PC-3 (cell line): ENCODE data around the gene AGAP1. TPM values are rescaled to one million over a fixed set of nuclear protein-coding genes. Genes with fewer than 3 reads are reported as not detected.

Source experiments
- ATAC-seq: fragments of 200-7000 bp; cut with Tn5 transposase; 2 replicates; pipeline ENCODE4 v1.9.1; 2020; ENCODE audit warnings: mild to moderate bottlenecking, moderate library complexity
- BruUV-seq: library from RNA; stranded (reverse); fragments of 400-500 nt; replicated peaks from 2 replicates; lab custom pipeline; 2021; lab: Mats Ljungman, UMichigan
- CTCF ChIA-PET: fragments of 300-600 bp; sonication (Branson Sonifier 250); formaldehyde crosslinking; loops from one replicate; lab custom pipeline; 2022; ENCODE audit warnings: antibody characterized with exemption; lab: Charles Lee
- POLR2A ChIA-PET: fragments of 300-600 bp; sonication (Branson Sonifier 250); formaldehyde crosslinking; loops from one replicate; lab custom pipeline; 2022; ENCODE audit warnings: antibody characterized with exemption; ENCODE audit not compliant: unreplicated experiment; lab: Charles Lee
- DNase-seq: peaks from one replicate; pipeline ENCODE4 v3.0.0-alpha.2; 2015
- H2AFZ ChIP-seq: fragments of 300-600 bp; sonication (generic); 2 replicates; pipeline ENCODE4 v1.6.0; 2016; ENCODE audit warnings: antibody characterized with exemption, low read length
- H3F3A ChIP-seq: fragments of 300-600 bp; sonication (generic); one replicate; pipeline ENCODE4 v1.6.0; 2017; ENCODE audit warnings: antibody characterized with exemption, low read length, control low read depth, mild to moderate bottlenecking; ENCODE audit not compliant: unreplicated experiment
- H3K27ac ChIP-seq: fragments of 300-600 bp; sonication (generic); 2 replicates; pipeline ENCODE4 v1.5.1; 2016; ENCODE audit warnings: mild to moderate bottlenecking, low read length
- H3K27me3 ChIP-seq: fragments of 300-600 bp; sonication (generic); 2 replicates; pipeline ENCODE4 v1.6.1; 2016; ENCODE audit warnings: low read length, mixed read lengths
- H3K36me3 ChIP-seq: fragments of 300-600 bp; sonication (generic); 2 replicates; pipeline ENCODE4 v1.6.1; 2016; ENCODE audit warnings: low read depth, mixed run types, low read length, mixed read lengths
- H3K4me1 ChIP-seq: fragments of 300-600 bp; sonication (generic); 2 replicates; pipeline ENCODE4 v1.5.1; 2016; ENCODE audit warnings: low read length; ENCODE audit not compliant: insufficient read depth
- H3K4me2 ChIP-seq: fragments of 300-600 bp; sonication (generic); 2 replicates; pipeline ENCODE4 v1.6.0; 2016; ENCODE audit warnings: low read length
- H3K4me3 ChIP-seq: fragments of 300-600 bp; sonication (generic); 2 replicates; pipeline ENCODE4 v1.5.1; 2016; ENCODE audit warnings: mild to moderate bottlenecking, low read length, mixed read lengths
- H3K79me2 ChIP-seq: fragments of 300-600 bp; sonication (generic); 2 replicates; pipeline ENCODE4 v1.6.1; 2017; ENCODE audit warnings: low read length, mixed read lengths
- H3K9ac ChIP-seq: fragments of 300-600 bp; sonication (generic); 2 replicates; pipeline ENCODE4 v1.6.0; 2016; ENCODE audit warnings: mild to moderate bottlenecking, low read length
- H3K9me2 ChIP-seq: fragments of 300-600 bp; sonication (generic); replicated peaks from 2 replicates; pipeline ENCODE4 v1.6.1; 2016; ENCODE audit warnings: mixed run types, low read length, mixed read lengths
- H3K9me3 ChIP-seq: fragments of 300-600 bp; sonication (generic); 2 replicates; pipeline ENCODE4 v1.6.1; 2016; ENCODE audit warnings: low read length, mixed read lengths
- H4K20me1 ChIP-seq: fragments of 300-600 bp; sonication (generic); 2 replicates; pipeline ENCODE4 v1.6.1; 2016; ENCODE audit warnings: low read length, mixed read lengths
- EZH2 ChIP-seq: fragments of 300-600 bp; sonication (generic); IDR thresholded peaks from one replicate; pipeline ENCODE4 v1.6.1; 2017; ENCODE audit warnings: antibody characterized with exemption, mild to moderate bottlenecking, low read length; ENCODE audit not compliant: unreplicated experiment
- EZH2phosphoT487 ChIP-seq: fragments of 300-600 bp; sonication (generic); IDR thresholded peaks from 2 replicates; pipeline ENCODE4 v1.6.1; 2018; ENCODE audit warnings: mild to moderate bottlenecking, antibody characterized with exemption, low read length, borderline replicate concordance
- intact Hi-C: fragments of 100-400 bp; cut with micrococcal nuclease; formaldehyde crosslinking; loops from 2 replicates; pipeline ENCODE4 v1.9.0; 2023
- total RNA-seq: library from RNA; depleted of rRNA; stranded (reverse); fragments of >200 nt; gene quantifications from 2 replicates; pipeline ENCODE4 v1.2.3, GENCODE V29; 2014
- TF ChIP-seq, protein P1 (sequence below): fragments of 300-600 bp; sonication (generic); conservative IDR thresholded peaks from 2 replicates; pipeline ENCODE4 v1.5.1; 2017; ENCODE audit warnings: antibody characterized with exemption, low read depth, mild to moderate bottlenecking, low read length

AGAP1 gene
- total RNA-seq, 1 experiment from 2014 or later, result 31.0 TPM

DNA sequence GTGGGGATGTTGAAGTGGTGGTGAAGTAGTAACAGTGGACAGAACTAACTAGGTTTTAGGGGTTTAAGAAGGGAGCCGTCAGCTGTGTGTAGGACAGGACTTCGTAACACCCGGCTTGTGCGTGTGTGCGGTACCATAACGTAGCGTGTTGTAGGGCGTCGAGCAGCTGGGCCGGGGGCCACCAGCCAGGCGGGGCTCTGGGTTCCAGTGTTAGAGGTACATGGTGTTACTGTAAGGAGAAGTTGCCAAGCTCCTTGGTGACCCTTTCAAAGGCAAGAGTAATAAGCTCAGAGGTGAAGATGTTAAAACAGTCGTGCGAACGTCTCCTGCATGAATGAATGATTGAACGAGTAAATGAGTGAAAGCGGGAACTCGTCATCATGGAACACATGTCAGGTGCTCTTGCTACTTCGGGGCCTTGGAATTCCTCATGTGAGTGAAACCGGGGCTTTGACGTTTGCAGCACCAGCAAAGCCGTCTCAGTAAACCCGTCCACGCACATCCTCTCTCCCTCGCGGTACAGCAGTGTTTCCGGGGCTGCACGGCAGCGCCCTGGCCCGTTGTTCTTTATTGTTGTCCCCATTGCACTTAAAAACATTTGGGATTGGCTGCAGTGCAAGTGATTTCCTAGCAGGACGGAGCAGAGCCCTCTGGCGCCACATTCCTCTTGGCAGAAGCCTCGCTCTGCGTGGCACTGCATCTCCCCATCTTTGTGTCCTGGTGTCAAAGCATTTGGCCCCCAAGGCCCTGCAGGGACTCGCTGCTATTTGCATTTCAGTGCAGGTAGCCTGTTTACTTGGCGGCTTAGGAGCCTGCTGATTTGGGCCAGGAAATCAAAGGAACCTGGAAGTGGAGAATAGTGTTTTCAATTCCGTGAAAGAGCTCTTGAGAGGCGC is 559.3 kb downstream of the AGAP1 start:
- intact Hi-C loops, result no loop called here
- ChIA-PET POLR2A (no interaction called here), CTCF (no interaction called here)
- no peaks in the 10 kb centered on the region for H3F3A ChIP-seq
- ATAC-seq (no peak), DNase-seq (no peak)
- no peak overlapping the region for H3K27ac ChIP-seq
- H3K4me2 ChIP-seq, result no peak overlapping the region
- H2AFZ ChIP-seq, result no peak overlapping the region
- H4K20me1 ChIP-seq, result no peaks in the 10 kb centered on the region
- no peak overlapping the region for H3K4me3 ChIP-seq
- peaks cover 6% of the 10 kb centered on the region for H3K4me1 ChIP-seq
- H3K9me3 ChIP-seq, result no peaks in the 10 kb centered on the region
- H3K9me2 ChIP-seq, result no peaks in the 10 kb centered on the region
- no peaks in the 10 kb centered on the region for H3K79me2 ChIP-seq
- BruUV-seq, result no TSS peak
- H3K9ac ChIP-seq, result no peak overlapping the region
- TF ChIP-seq, protein P1, sequence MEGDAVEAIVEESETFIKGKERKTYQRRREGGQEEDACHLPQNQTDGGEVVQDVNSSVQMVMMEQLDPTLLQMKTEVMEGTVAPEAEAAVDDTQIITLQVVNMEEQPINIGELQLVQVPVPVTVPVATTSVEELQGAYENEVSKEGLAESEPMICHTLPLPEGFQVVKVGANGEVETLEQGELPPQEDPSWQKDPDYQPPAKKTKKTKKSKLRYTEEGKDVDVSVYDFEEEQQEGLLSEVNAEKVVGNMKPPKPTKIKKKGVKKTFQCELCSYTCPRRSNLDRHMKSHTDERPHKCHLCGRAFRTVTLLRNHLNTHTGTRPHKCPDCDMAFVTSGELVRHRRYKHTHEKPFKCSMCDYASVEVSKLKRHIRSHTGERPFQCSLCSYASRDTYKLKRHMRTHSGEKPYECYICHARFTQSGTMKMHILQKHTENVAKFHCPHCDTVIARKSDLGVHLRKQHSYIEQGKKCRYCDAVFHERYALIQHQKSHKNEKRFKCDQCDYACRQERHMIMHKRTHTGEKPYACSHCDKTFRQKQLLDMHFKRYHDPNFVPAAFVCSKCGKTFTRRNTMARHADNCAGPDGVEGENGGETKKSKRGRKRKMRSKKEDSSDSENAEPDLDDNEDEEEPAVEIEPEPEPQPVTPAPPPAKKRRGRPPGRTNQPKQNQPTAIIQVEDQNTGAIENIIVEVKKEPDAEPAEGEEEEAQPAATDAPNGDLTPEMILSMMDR, result no peak
- TF ChIP-seq EZH2 (no peak), EZH2phosphoT487 (no peak)
- H3K27me3 ChIP-seq, result no peaks in the 10 kb centered on the region
- H3K36me3 ChIP-seq, result peaks cover 6% of the 10 kb centered on the region

DNA sequence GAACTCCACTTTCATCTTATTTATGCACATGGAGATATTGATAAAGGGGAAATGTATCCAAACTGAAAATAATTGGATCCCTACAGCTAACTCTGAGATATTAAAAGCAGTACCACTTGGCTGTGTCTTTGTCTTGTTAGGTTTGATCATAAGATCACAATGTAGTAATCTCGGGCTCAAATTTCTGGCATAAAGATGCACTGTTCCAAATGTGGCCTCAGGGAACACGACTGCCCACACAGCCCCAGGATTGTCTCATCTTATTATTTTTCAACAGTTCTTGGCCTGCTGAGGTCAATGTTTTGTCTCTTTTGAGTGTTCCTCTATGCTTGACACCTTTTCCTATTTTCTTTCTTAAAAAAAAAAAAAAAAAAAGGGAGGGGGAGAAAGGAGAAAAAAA is 560.3 kb downstream of the AGAP1 start:
- H3K9ac ChIP-seq, result no peak overlapping the region
- no peak overlapping the region for H3K4me3 ChIP-seq
- H4K20me1 ChIP-seq, result no peaks in the 10 kb centered on the region
- no peaks in the 10 kb centered on the region for H3K79me2 ChIP-seq
- TF ChIP-seq, protein P1, result no peak
- CTCF ChIA-PET, result no interaction called here
- no peak overlapping the region for H2AFZ ChIP-seq
- intact Hi-C loops, result no loop called here
- ATAC-seq, result no peak
- H3F3A ChIP-seq, result no peaks in the 10 kb centered on the region
- no peaks in the 10 kb centered on the region for H3K9me3 ChIP-seq
- no peak for DNase-seq
- BruUV-seq, result no TSS peak
- POLR2A ChIA-PET, result no interaction called here
- H3K27me3 ChIP-seq, result no peaks in the 10 kb centered on the region
- H3K36me3 ChIP-seq, result peaks cover 9% of the 10 kb centered on the region
- no peaks in the 10 kb centered on the region for H3K9me2 ChIP-seq
- H3K4me2 ChIP-seq, result no peak overlapping the region
- H3K27ac ChIP-seq, result no peak overlapping the region
- no peaks in the 10 kb centered on the region for H3K4me1 ChIP-seq

DNA sequence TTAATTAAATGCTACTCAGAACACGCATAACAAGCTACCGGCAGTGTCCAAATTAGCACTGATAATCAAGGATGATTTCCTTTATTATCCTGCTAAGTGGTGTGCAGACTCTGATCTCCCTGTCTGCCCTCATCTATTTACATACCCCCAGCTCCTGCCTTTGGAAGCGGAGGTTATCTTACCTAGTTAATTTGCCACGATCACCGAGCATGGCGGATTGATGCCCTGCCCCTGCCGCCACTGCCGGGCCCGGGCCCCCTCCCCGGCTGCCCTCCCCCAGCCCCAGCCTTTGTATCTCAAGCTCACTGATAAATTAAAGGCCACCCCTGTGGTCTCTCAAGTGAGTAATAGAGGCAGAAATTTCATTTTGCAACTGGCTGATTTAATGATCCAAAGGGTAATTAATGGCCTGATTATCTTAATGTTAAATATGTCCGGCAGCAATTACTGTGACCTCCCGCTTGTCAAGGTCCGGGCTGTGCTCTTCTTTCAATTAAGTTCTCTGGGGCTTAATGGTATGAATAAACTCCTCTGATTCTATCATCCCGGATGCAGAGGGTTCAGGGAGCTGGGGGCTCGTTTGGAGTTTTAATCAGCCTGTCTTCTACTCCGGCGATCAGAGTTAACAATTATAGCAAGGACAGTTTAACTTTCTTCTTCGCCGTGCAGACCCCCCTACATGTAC is 560.9 kb downstream of the AGAP1 start:
- Histone ChIP-seq H3K36me3 (peaks cover 9% of the 10 kb centered on the region), H3K27ac (no peak overlapping the region), H3K4me3 (no peak overlapping the region), H3K9ac (no peak overlapping the region), H3K4me1 (no peaks in the 10 kb centered on the region), H3K4me2 (no peak overlapping the region), H3K27me3 (no peaks in the 10 kb centered on the region), H3K9me3 (no peaks in the 10 kb centered on the region), H3K79me2 (no peaks in the 10 kb centered on the region), H3F3A (no peaks in the 10 kb centered on the region), H2AFZ (no peak overlapping the region), H4K20me1 (no peaks in the 10 kb centered on the region), H3K9me2 (no peaks in the 10 kb centered on the region)
- ATAC-seq, result no peak
- BruUV-seq, result no TSS peak
- intact Hi-C loops, result no loop called here
- TF ChIP-seq EZH2phosphoT487 (no peak), EZH2 (no peak)
- TF ChIP-seq, protein P1, result no peak
- no peak for DNase-seq
- POLR2A ChIA-PET, result no interaction called here
- CTCF ChIA-PET, result no interaction called here
